ENCODE data around the gene IFNL4. TPM values are rescaled to one million over a fixed set of nuclear protein-coding genes. Genes with fewer than 3 reads are reported as not detected.

Gene IFNL4
- total RNA-seq, 1 donor from 2014 or later, result not detected

GRCh38 chr19:39203372-39204341 is 45.0 kb downstream of the IFNL4 start, which contains the start of gene SYCN:
Gene SYCN (minus strand): TSS chr19:39204263. CDS start chr19:39204254, 9 bp downstream.
- H3K27ac Mint-ChIP-seq, result no peak within 1 kb of the TSS
- H3K4me3 Mint-ChIP-seq, result no peak within 1 kb of the TSS
- no peaks in the 10 kb centered on the region for H3K36me3 Mint-ChIP-seq (ENCODE audit: low read depth)
- no peaks in the 10 kb centered on the region for H3K9me3 Mint-ChIP-seq
- H3K4me1 Mint-ChIP-seq, result no peaks in the 10 kb centered on the region
- intact Hi-C loops (cut with micrococcal nuclease), result no loop called here
- peaks cover 50% of the 10 kb centered on the region for H3K27me3 Mint-ChIP-seq
- no peak for DNase-seq

GRCh38 chr19:39202998-39203355 is 45.7 kb downstream of the IFNL4 start:
- intact Hi-C loops (cut with micrococcal nuclease), result no loop called here
- Mint-ChIP-seq H3K4me3 (no peak overlapping the region), H3K9me3 (no peaks in the 10 kb centered on the region), H3K36me3 (ENCODE audit: low read depth) (no peaks in the 10 kb centered on the region), H3K4me1 (no peaks in the 10 kb centered on the region), H3K27ac (no peak overlapping the region), H3K27me3 (peaks cover 54% of the 10 kb centered on the region)
- no peak for DNase-seq

GRCh38 chr19:39200803-39201115 is 47.9 kb downstream of the IFNL4 start:
- DNase-seq, result no peak
- no peaks in the 10 kb centered on the region for H3K9me3 Mint-ChIP-seq
- H3K4me1 Mint-ChIP-seq, result peaks cover 7% of the 10 kb centered on the region
- H3K27me3 Mint-ChIP-seq, result peaks cover 67% of the 10 kb centered on the region
- H3K4me3 Mint-ChIP-seq, result no peak overlapping the region
- H3K36me3 Mint-ChIP-seq (ENCODE audit: low read depth), result no peaks in the 10 kb centered on the region
- H3K27ac Mint-ChIP-seq, result no peak overlapping the region
- intact Hi-C loops (cut with micrococcal nuclease), result no loop called here

- Mint-ChIP-seq H3K9me3 (no peaks in the 10 kb centered on the region), H3K27ac (no peak overlapping the region), H3K36me3 (ENCODE audit: low read depth) (no peaks in the 10 kb centered on the region), H3K4me3 (no peak overlapping the region), H3K27me3 (peaks cover 68% of the 10 kb centered on the region), H3K4me1 (peaks cover 7% of the 10 kb centered on the region)
- no peak for DNase-seq
- intact Hi-C loops (cut with micrococcal nuclease), result no loop called here
These were observed 48.4 kb downstream of the IFNL4 start for GRCh38 chr19:39200066-39200802.

GRCh38 chr19:39199025-39199424 is 49.6 kb downstream of the IFNL4 start:
- no peaks in the 10 kb centered on the region for H3K9me3 Mint-ChIP-seq

GRCh38 chr19:39197808-39198207 is 50.8 kb downstream of the IFNL4 start:
- intact Hi-C loops (cut with micrococcal nuclease), result no loop called here
- Mint-ChIP-seq H3K4me1 (peaks cover 7% of the 10 kb centered on the region), H3K27ac (no peak overlapping the region), H3K36me3 (ENCODE audit: low read depth) (no peaks in the 10 kb centered on the region), H3K4me3 (no peak overlapping the region), H3K27me3 (peaks cover 64% of the 10 kb centered on the region), H3K9me3 (no peaks in the 10 kb centered on the region)
- DNase-seq, result no peak

More at GRCh38 chr19:39199025-39199424, 49.6 kb downstream of the IFNL4 start:
- no peaks in the 10 kb centered on the region for H3K36me3 Mint-ChIP-seq (ENCODE audit: low read depth)
- H3K4me3 Mint-ChIP-seq, result no peak overlapping the region
- DNase-seq, result no peak
- no peak overlapping the region for H3K27ac Mint-ChIP-seq
- H3K4me1 Mint-ChIP-seq, result peaks cover 7% of the 10 kb centered on the region
- intact Hi-C loops (cut with micrococcal nuclease), result no loop called here
- peaks cover 67% of the 10 kb centered on the region for H3K27me3 Mint-ChIP-seq

- intact Hi-C loops (cut with micrococcal nuclease), result no loop called here
- Mint-ChIP-seq H3K9me3 (no peaks in the 10 kb centered on the region), H3K27me3 (peaks cover 60% of the 10 kb centered on the region), H3K27ac (no peak within 1 kb of the TSS), H3K4me1 (peaks cover 7% of the 10 kb centered on the region), H3K4me3 (peak within 1 kb of the TSS; percentile 36), H3K36me3 (ENCODE audit: low read depth) (no peaks in the 10 kb centered on the region)
- no peak for DNase-seq
These were observed 51.6 kb downstream of the IFNL4 start, which contains the start of gene NCCRP1 for GRCh38 chr19:39196860-39197562. Gene NCCRP1 (plus strand): TSS chr19:39196964. CDS start chr19:39196983, 19 bp downstream.

- intact Hi-C loops (cut with micrococcal nuclease), result no loop called here
- no peak for DNase-seq
- no peak overlapping the region for H3K4me3 Mint-ChIP-seq
- H3K9me3 Mint-ChIP-seq, result no peaks in the 10 kb centered on the region
- H3K4me1 Mint-ChIP-seq, result peaks cover 7% of the 10 kb centered on the region
- H3K36me3 Mint-ChIP-seq (ENCODE audit: low read depth), result no peaks in the 10 kb centered on the region
- H3K27ac Mint-ChIP-seq, result no peak overlapping the region
- H3K27me3 Mint-ChIP-seq, result peaks cover 57% of the 10 kb centered on the region
These were observed 52.3 kb downstream of the IFNL4 start for GRCh38 chr19:39196320-39196719.

Other genes with a start within 250 kb of the IFNL4 start
- gene FBXO27, start 216.3 kb downstream of the IFNL4 start, total RNA-seq, result 0.14 and 0.17 TPM in 2 replicates
- not detected in 2 replicates for gene ACP7, start 164.5 kb downstream of the IFNL4 start, total RNA-seq
- 14.8 and 16.9 TPM in 2 replicates for gene PAK4, start 123.1 kb downstream of the IFNL4 start, total RNA-seq
- not detected in 2 replicates for gene NCCRP1, start 51.9 kb downstream of the IFNL4 start, total RNA-seq
- not detected in 2 replicates for gene SYCN, start 44.6 kb downstream of the IFNL4 start, total RNA-seq
- not detected in 2 replicates for gene IFNL3, start 3.9 kb downstream of the IFNL4 start, total RNA-seq
- gene IFNL2, start 19.5 kb upstream of the IFNL4 start, total RNA-seq, result not detected in 2 replicates
- not detected in 2 replicates for gene IFNL1, start 47.6 kb upstream of the IFNL4 start, total RNA-seq
- 5.0 and 5.2 TPM in 2 replicates for gene LRFN1, start 72.0 kb upstream of the IFNL4 start, total RNA-seq
- 328 and 330 TPM in 2 replicates for gene GMFG, start 87.2 kb upstream of the IFNL4 start, total RNA-seq
- gene SAMD4B, start 93.6 kb upstream of the IFNL4 start, total RNA-seq, result 68.9 and 71.4 TPM in 2 replicates
- 47.1 and 50.6 TPM in 2 replicates for gene PAF1, start 142.2 kb upstream of the IFNL4 start, total RNA-seq
- gene MED29, start 142.5 kb upstream of the IFNL4 start, total RNA-seq, result 36.0 and 38.7 TPM in 2 replicates
- 35.7 and 39.9 TPM in 2 replicates for gene ZFP36, start 158.0 kb upstream of the IFNL4 start, total RNA-seq
- gene PLEKHG2, start 163.8 kb upstream of the IFNL4 start, total RNA-seq, result 42.0 and 46.1 TPM in 2 replicates
- 2,597 and 2,671 TPM in 2 replicates for gene RPS16, start 187.1 kb upstream of the IFNL4 start, total RNA-seq
- 186 and 187 TPM in 2 replicates for gene SUPT5H, start 196.7 kb upstream of the IFNL4 start, total RNA-seq
- 141 and 143 TPM in 2 replicates for gene TIMM50, start 232.0 kb upstream of the IFNL4 start, total RNA-seq

Data from activated CD4-positive, alpha-beta T cell treated with anti-CD3 and anti-CD28 coated beads, Interleukin-2, amount 10 ng/mL, durations not matched to agents 24 days and 14 days (primary cell).